GM21360 (cell line): ENCODE data around the gene ERMN.
"Not testable (repeated sequence)": the region's sequence is repeated elsewhere in the genome, so short reads cannot be mapped to it uniquely, and the experiment has no call there.

Experiments used
- ATAC-seq: cut with Tn5 transposase; IDR thresholded peaks from one replicate; pipeline ENCODE4 v1.9.1; 2021; ENCODE audit warnings: mild to moderate bottlenecking, moderate library complexity; ENCODE audit not compliant: unreplicated experiment

Gene ERMN

DNA sequence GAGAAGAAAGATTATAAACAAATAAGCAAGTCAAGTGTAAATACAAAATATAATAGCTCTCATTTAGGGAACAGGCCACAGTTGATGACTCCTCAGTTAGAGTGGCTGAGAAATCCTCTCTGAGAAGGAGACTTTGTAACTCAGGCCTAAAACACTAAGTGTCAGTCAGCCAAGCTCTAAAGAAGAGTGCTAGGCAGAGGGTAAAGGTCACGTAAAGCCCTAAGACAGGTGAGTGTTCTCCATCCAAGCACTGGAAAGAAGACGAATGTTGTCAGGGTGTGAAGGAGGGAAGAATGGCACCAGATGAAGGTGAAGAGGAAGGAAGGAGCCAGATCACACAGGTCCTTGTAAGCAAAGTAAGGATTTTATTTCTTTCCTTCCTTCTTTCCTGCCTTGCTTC, 24.3 kb downstream of the ERMN start:
- no peak for ATAC-seq

DNA sequence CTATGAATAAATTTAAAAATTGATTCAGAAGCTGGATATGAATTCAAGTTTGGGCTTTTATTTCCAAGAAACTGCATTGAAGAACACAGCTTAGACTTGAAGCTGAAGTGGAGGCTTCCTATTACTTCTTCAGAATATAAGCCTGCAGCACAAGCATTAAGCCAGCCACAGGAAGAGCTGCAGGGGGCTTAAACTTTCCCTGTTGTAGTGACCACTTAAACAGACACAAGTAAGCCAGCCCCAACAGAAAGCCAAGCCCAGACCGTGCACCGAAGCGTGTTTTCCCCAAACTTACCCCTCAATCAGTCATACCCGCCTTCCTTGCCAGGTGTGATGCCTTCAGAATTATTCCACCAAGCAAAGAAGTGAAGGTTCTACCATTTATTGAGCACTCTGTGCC, 28.7 kb downstream of the ERMN start:
- ATAC-seq: no peak

DNA sequence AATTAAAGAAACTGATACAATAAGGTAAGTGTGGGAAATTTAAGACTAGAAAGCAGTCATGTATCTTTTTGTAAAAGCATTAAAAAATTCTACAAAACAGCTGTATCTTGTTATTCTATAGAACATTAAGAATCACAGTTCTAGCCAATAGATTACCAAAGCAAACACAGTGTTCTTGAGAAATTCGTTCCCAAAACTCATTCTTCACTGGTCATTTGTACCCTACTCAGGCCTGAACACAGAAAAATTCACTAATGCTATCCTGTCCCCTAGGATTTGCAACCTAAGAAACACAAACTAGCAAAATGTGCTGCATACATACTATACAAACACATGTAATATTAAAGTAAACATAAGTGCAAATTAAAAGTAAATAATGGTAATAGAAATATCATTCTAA, 29.1 kb downstream of the ERMN start:
- ATAC-seq: no peak

GRCh38 chr2:157292853-157293252, 32.8 kb downstream of the ERMN start:
- no peak for ATAC-seq

DNA sequence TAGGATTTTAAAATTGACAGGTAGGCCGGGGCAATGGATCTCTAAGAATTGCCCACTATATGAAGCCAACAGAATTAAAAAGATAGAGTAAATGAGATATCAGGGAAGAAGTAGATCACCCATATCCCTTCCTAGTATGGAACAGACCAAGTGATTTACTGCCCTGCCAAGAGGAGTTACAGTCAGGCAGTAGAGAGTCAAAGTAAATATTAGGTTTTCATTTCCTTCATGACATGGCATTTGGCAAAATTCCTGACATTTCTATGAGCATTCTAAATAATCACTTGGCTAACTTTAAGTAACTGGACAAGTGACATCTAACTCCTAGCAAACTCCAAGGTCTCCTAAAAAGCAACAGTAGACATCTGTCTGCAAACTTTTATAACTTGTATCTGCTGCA, 34.6 kb downstream of the ERMN start:
- ATAC-seq: no peak

- ATAC-seq: no peak
Observed at GRCh38 chr2:157290525-157290924, 35.1 kb downstream of the ERMN start.

DNA sequence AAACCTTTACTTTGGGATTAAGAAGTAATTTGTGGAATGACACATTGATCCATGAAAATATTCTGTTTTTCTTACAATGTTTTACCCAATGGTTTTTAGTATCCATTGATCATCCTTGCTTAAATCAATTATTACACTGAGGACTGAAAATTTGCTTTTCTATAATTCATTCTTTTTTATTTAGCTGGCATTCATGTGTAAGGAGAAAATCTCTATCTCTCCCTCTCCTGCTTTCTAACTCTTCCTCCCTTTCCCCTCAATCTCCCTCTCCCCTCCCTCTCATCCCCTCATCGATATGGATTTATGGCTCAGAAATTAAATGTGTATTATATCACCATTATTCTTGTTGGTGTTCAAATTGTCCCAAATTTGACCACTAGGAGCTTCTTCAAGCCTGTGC, 38.5 kb downstream of the ERMN start:
- ATAC-seq: no peak

DNA sequence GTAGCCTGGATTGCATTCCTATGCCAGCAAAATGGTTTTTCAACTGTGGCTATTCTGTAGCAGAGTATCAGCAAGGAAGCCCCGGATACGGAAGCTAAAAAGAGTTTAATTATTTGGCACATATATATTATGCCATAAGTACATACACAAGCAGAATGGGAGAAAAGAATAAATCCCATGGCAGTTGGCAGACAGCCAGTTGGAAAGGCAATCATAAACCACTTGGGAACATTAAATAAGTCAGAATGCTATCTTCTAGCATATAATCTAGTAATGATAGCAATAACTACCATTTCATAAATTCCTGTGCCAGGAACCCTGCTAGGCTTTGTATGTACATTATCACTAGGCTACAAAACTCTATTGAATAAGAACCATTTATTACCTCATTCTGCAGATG, 42.2 kb downstream of the ERMN start:
- ATAC-seq: no peak

DNA sequence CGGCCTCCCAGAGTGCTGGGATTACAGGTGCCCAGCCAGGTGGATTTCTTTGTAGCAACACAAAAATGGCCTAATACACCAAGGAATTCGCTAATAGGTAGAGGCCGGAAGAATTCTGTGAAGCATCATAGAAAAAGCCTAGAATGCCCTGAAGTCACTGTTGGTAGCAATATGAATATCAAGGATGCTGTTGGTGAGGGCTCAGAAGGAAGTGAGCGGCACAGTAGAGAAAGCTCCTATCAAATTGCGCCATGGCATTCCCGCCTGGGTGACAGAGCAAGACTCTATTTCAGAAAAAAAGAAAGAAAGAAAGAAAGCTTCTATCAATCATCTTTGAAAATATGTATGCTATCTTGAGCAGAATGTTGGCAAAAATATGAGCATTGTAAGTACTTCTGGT, 44.3 kb downstream of the ERMN start:
- no peak for ATAC-seq

DNA sequence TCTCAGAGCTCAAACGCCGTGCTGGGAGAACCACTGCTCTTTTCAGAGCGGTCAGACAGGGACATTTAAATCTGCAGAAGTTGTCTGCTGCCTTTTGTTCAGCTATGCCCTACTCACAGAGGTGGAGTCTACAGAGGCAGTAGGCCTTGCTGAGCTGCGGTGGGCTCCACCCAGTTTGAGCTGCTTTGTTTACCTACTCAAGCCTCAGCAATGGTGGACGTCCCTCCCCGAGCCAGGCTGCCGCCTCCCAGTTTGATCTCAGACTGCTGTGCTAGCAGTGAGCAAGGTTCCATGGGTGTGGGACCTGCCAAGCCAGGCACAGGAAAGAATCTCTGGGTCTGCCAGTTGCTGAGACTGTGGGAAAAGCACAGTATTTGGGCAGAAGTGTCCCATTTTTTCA, 46.3 kb downstream of the ERMN start:
- ATAC-seq: not testable (repeated sequence)

- ATAC-seq: peak; percentile 49
Observed at GRCh38 chr2:157271590-157272203, 53.9 kb downstream of the ERMN start.

GRCh38 chr2:157269922-157270321, 55.7 kb downstream of the ERMN start:
- no peak for ATAC-seq

GRCh38 chr2:157269060-157269459, 56.6 kb downstream of the ERMN start:
- no peak for ATAC-seq
